ENCODE measurements around the gene FHIT.

The FHIT gene

GRCh38 chr3:60228823-60229222 lies 1022.4 kb downstream of the FHIT start:
- no peak overlapping the region for H2BK5ac ChIP-seq (ENCODE audit: low read length)
- H3K4me1 ChIP-seq (ENCODE audit: control insufficient read depth, low read depth, low read length) = no peaks in the 10 kb centered on the region
- no peaks in the 10 kb centered on the region for H3K36me3 ChIP-seq (ENCODE audit: control insufficient read depth, insufficient read depth, low read length)
- H3K23ac ChIP-seq (ENCODE audit: low read length) = no peak overlapping the region
- no peak overlapping the region for H2AK5ac ChIP-seq (ENCODE audit: low read length)
- no peak overlapping the region for H3K56ac ChIP-seq (ENCODE audit: low read length)
- no peak overlapping the region for H2BK15ac ChIP-seq (replicated peaks; ENCODE audit: low read depth)
- H3K27me3 ChIP-seq (ENCODE audit: insufficient read depth, low read length, poor library complexity) = no peaks in the 10 kb centered on the region
- H3K79me1 ChIP-seq (ENCODE audit: low read length) = no peaks in the 10 kb centered on the region
- no peak overlapping the region for H3K18ac ChIP-seq (ENCODE audit: low read length)
- H2BK120ac ChIP-seq (ENCODE audit: low read depth, low read length) = no peak overlapping the region
- H4K8ac ChIP-seq (ENCODE audit: low read depth, low read length) = no peak overlapping the region
- H3K4me3 ChIP-seq (ENCODE audit: low read length) = no peak overlapping the region
- DNase-seq = no peak
- H3K4ac ChIP-seq (ENCODE audit: low read depth, low read length) = no peak overlapping the region
- H3K27ac ChIP-seq (ENCODE audit: low read depth, low read length) = no peak overlapping the region
- no CpG with 5 or more reads among the region's 4 CpGs for WGBS (ENCODE audit: extremely low coverage, insufficient coverage, low lambda C conversion rate)
- no peak overlapping the region for H3K4me2 ChIP-seq (ENCODE audit: low read length)
- H3K9ac ChIP-seq (ENCODE audit: low read length) = no peak overlapping the region
- H4K5ac ChIP-seq (ENCODE audit: low read length) = no peak overlapping the region
- no peaks in the 10 kb centered on the region for H3K79me2 ChIP-seq (ENCODE audit: control insufficient read depth, insufficient read depth, low read length)

- Histone ChIP-seq H2BK5ac (ENCODE audit: low read length) (no peak overlapping the region), H3K4me1 (ENCODE audit: control insufficient read depth, low read depth, low read length) (no peaks in the 10 kb centered on the region), H3K4me2 (ENCODE audit: low read length) (no peak overlapping the region), H4K8ac (ENCODE audit: low read depth, low read length) (no peak overlapping the region), H3K23ac (ENCODE audit: low read length) (no peak overlapping the region), H3K56ac (ENCODE audit: low read length) (no peak overlapping the region), H3K4ac (ENCODE audit: low read depth, low read length) (no peak overlapping the region), H3K79me1 (ENCODE audit: low read length) (no peaks in the 10 kb centered on the region), H3K36me3 (ENCODE audit: control insufficient read depth, insufficient read depth, low read length) (no peaks in the 10 kb centered on the region), H2BK120ac (ENCODE audit: low read depth, low read length) (no peak overlapping the region), H3K79me2 (ENCODE audit: control insufficient read depth, insufficient read depth, low read length) (no peaks in the 10 kb centered on the region), H3K27ac (ENCODE audit: low read depth, low read length) (no peak overlapping the region), H3K27me3 (ENCODE audit: insufficient read depth, low read length, poor library complexity) (no peaks in the 10 kb centered on the region), H3K9ac (ENCODE audit: low read length) (no peak overlapping the region), H2BK15ac (replicated peaks; ENCODE audit: low read depth) (no peak overlapping the region), H4K5ac (ENCODE audit: low read length) (no peak overlapping the region), H3K18ac (ENCODE audit: low read length) (no peak overlapping the region), H2AK5ac (ENCODE audit: low read length) (no peak overlapping the region), H3K4me3 (ENCODE audit: low read length) (no peak overlapping the region)
- no peak for DNase-seq
- no CpG with 5 or more reads among the region's 2 CpGs for whole genome bisulfite sequencing (ENCODE audit: extremely low coverage, insufficient coverage, low lambda C conversion rate)
Observed at GRCh38 chr3:60226912-60227311, 1024.3 kb downstream of the FHIT start.

GRCh38 chr3:60225848-60226247 lies 1025.4 kb downstream of the FHIT start:
- WGBS (ENCODE audit: extremely low coverage, insufficient coverage, low lambda C conversion rate) = no CpG with 5 or more reads among the region's 3 CpGs
- Histone ChIP-seq H3K79me1 (ENCODE audit: low read length) (no peaks in the 10 kb centered on the region), H2BK15ac (replicated peaks; ENCODE audit: low read depth) (no peak overlapping the region)

GRCh38 chr3:60220768-60221167 lies 1030.5 kb downstream of the FHIT start:
- Histone ChIP-seq H3K36me3 (ENCODE audit: control insufficient read depth, insufficient read depth, low read length) (no peaks in the 10 kb centered on the region), H2BK5ac (ENCODE audit: low read length) (no peak overlapping the region), H2BK15ac (replicated peaks; ENCODE audit: low read depth) (no peak overlapping the region), H3K4me1 (ENCODE audit: control insufficient read depth, low read depth, low read length) (no peaks in the 10 kb centered on the region), H3K4me3 (ENCODE audit: low read length) (no peak overlapping the region), H3K56ac (ENCODE audit: low read length) (no peak overlapping the region), H3K4ac (ENCODE audit: low read depth, low read length) (no peak overlapping the region), H3K79me2 (ENCODE audit: control insufficient read depth, insufficient read depth, low read length) (no peaks in the 10 kb centered on the region), H3K18ac (ENCODE audit: low read length) (no peak overlapping the region), H3K27me3 (ENCODE audit: insufficient read depth, low read length, poor library complexity) (no peaks in the 10 kb centered on the region), H4K8ac (ENCODE audit: low read depth, low read length) (no peak overlapping the region), H3K4me2 (ENCODE audit: low read length) (no peak overlapping the region), H3K79me1 (ENCODE audit: low read length) (no peaks in the 10 kb centered on the region), H3K9ac (ENCODE audit: low read length) (no peak overlapping the region), H2AK5ac (ENCODE audit: low read length) (no peak overlapping the region), H3K27ac (ENCODE audit: low read depth, low read length) (no peak overlapping the region), H4K5ac (ENCODE audit: low read length) (no peak overlapping the region), H3K23ac (ENCODE audit: low read length) (no peak overlapping the region), H2BK120ac (ENCODE audit: low read depth, low read length) (no peak overlapping the region)
- WGBS (ENCODE audit: extremely low coverage, insufficient coverage, low lambda C conversion rate) = no CpG with 5 or more reads among the region's 4 CpGs
- DNase-seq = no peak

More at GRCh38 chr3:60225848-60226247, 1025.4 kb downstream of the FHIT start:
- Histone ChIP-seq H4K8ac (ENCODE audit: low read depth, low read length) (no peak overlapping the region), H3K4me3 (ENCODE audit: low read length) (no peak overlapping the region), H3K27me3 (ENCODE audit: insufficient read depth, low read length, poor library complexity) (no peaks in the 10 kb centered on the region), H3K4ac (ENCODE audit: low read depth, low read length) (no peak overlapping the region), H3K36me3 (ENCODE audit: control insufficient read depth, insufficient read depth, low read length) (no peaks in the 10 kb centered on the region), H2AK5ac (ENCODE audit: low read length) (no peak overlapping the region), H3K4me2 (ENCODE audit: low read length) (no peak overlapping the region), H3K79me2 (ENCODE audit: control insufficient read depth, insufficient read depth, low read length) (no peaks in the 10 kb centered on the region), H3K18ac (ENCODE audit: low read length) (no peak overlapping the region), H2BK5ac (ENCODE audit: low read length) (no peak overlapping the region), H3K9ac (ENCODE audit: low read length) (no peak overlapping the region), H3K23ac (ENCODE audit: low read length) (no peak overlapping the region), H3K4me1 (ENCODE audit: control insufficient read depth, low read depth, low read length) (no peaks in the 10 kb centered on the region), H3K56ac (ENCODE audit: low read length) (no peak overlapping the region), H3K27ac (ENCODE audit: low read depth, low read length) (no peak overlapping the region), H4K5ac (ENCODE audit: low read length) (no peak overlapping the region), H2BK120ac (ENCODE audit: low read depth, low read length) (no peak overlapping the region)
- DNase-seq = no peak

GRCh38 chr3:60219501-60219900 lies 1031.8 kb downstream of the FHIT start:
- H3K4ac ChIP-seq (ENCODE audit: low read depth, low read length) = no peak overlapping the region
- no peak overlapping the region for H2BK15ac ChIP-seq (replicated peaks; ENCODE audit: low read depth)
- H3K4me2 ChIP-seq (ENCODE audit: low read length) = no peak overlapping the region
- H2AK5ac ChIP-seq (ENCODE audit: low read length) = no peak overlapping the region
- no peak overlapping the region for H3K56ac ChIP-seq (ENCODE audit: low read length)
- no peak overlapping the region for H3K18ac ChIP-seq (ENCODE audit: low read length)
- WGBS (ENCODE audit: extremely low coverage, insufficient coverage, low lambda C conversion rate) = no CpG with 5 or more reads among the region's 2 CpGs
- no peaks in the 10 kb centered on the region for H3K79me2 ChIP-seq (ENCODE audit: control insufficient read depth, insufficient read depth, low read length)
- no peaks in the 10 kb centered on the region for H3K79me1 ChIP-seq (ENCODE audit: low read length)
- no peak overlapping the region for H2BK5ac ChIP-seq (ENCODE audit: low read length)
- no peak overlapping the region for H3K23ac ChIP-seq (ENCODE audit: low read length)
- H3K9ac ChIP-seq (ENCODE audit: low read length) = no peak overlapping the region
- H4K5ac ChIP-seq (ENCODE audit: low read length) = no peak overlapping the region
- no peaks in the 10 kb centered on the region for H3K36me3 ChIP-seq (ENCODE audit: control insufficient read depth, insufficient read depth, low read length)
- H3K27me3 ChIP-seq (ENCODE audit: insufficient read depth, low read length, poor library complexity) = no peaks in the 10 kb centered on the region
- H3K4me1 ChIP-seq (ENCODE audit: control insufficient read depth, low read depth, low read length) = no peaks in the 10 kb centered on the region
- DNase-seq = no peak
- no peak overlapping the region for H3K27ac ChIP-seq (ENCODE audit: low read depth, low read length)
- no peak overlapping the region for H3K4me3 ChIP-seq (ENCODE audit: low read length)
- H4K8ac ChIP-seq (ENCODE audit: low read depth, low read length) = no peak overlapping the region
- H2BK120ac ChIP-seq (ENCODE audit: low read depth, low read length) = no peak overlapping the region

- Histone ChIP-seq H3K4ac (ENCODE audit: low read depth, low read length) (no peak overlapping the region), H3K27ac (ENCODE audit: low read depth, low read length) (no peak overlapping the region), H2BK15ac (replicated peaks; ENCODE audit: low read depth) (no peak overlapping the region), H2BK120ac (ENCODE audit: low read depth, low read length) (no peak overlapping the region), H3K9ac (ENCODE audit: low read length) (no peak overlapping the region), H3K18ac (ENCODE audit: low read length) (no peak overlapping the region), H3K23ac (ENCODE audit: low read length) (no peak overlapping the region), H3K56ac (ENCODE audit: low read length) (no peak overlapping the region), H3K4me1 (ENCODE audit: control insufficient read depth, low read depth, low read length) (no peaks in the 10 kb centered on the region), H3K4me2 (ENCODE audit: low read length) (no peak overlapping the region), H3K79me2 (ENCODE audit: control insufficient read depth, insufficient read depth, low read length) (no peaks in the 10 kb centered on the region), H4K8ac (ENCODE audit: low read depth, low read length) (no peak overlapping the region), H4K5ac (ENCODE audit: low read length) (no peak overlapping the region), H3K36me3 (ENCODE audit: control insufficient read depth, insufficient read depth, low read length) (no peaks in the 10 kb centered on the region), H2AK5ac (ENCODE audit: low read length) (no peak overlapping the region), H3K79me1 (ENCODE audit: low read length) (no peaks in the 10 kb centered on the region), H3K4me3 (ENCODE audit: low read length) (no peak overlapping the region), H3K27me3 (ENCODE audit: insufficient read depth, low read length, poor library complexity) (no peaks in the 10 kb centered on the region), H2BK5ac (ENCODE audit: low read length) (no peak overlapping the region)
- DNase-seq = peak; percentile 75
- WGBS (ENCODE audit: extremely low coverage, insufficient coverage, low lambda C conversion rate) = no CpG with 5 or more reads among the region's 3 CpGs
Observed at GRCh38 chr3:60217156-60217911, 1033.9 kb downstream of the FHIT start.
